Adrenal gland (tissue), 12 donors: Measurements from ENCODE around the gene PRKCI. TPM values are rescaled to one million over a fixed set of nuclear protein-coding genes. Genes with fewer than 3 reads are reported as not detected.
A peak's percentile ranks its signal among the peaks of the same experiment; 100 is the strongest.

ENCODE experiments used
- DNase-seq, 7 donors: peaks; one replicate each; pipeline ENCODE4 v3.0.0-alpha.2; 2019 to 2020
- H3K27ac ChIP-seq, 5 donors: fragments of 200-600 bp; sonication (generic) in 4 of 5; 1 replicate in 3 of 5; 2 replicates in 2 of 5; pipeline versions ENCODE4 v1.5.1 to v1.8.0; 2016 to 2020; ENCODE audit warnings: mild to moderate bottlenecking in 1 of 5
- H3K27me3 ChIP-seq: fragments of 200-600 bp; 2 replicates; pipeline ENCODE4 v1.8.0; 2021
- H3K36me3 ChIP-seq, 2 donors: fragments of 200-600 bp; replicated peaks in 1 of 2; 1 replicate in 1 of 2; 2 replicates in 1 of 2; pipeline versions ENCODE4 v1.5.1 to v1.8.0; 2018 to 2022
- H3K4me1 ChIP-seq, 2 donors: fragments of 200-600 bp; replicated peaks in 1 of 2; 1 replicate in 1 of 2; 2 replicates in 1 of 2; pipeline versions ENCODE4 v1.5.1 to v1.8.0; 2018 to 2021
- H3K4me3 ChIP-seq, 4 donors: fragments of 200-600 bp; sonication (generic) in 3 of 4; one replicate each; pipeline ENCODE4 v1.5.1; 2016 to 2018
- H3K9me3 ChIP-seq, 3 donors: fragments of 200-600 bp; sonication (generic) in 1 of 3; replicated peaks in 1 of 3; 1 replicate in 2 of 3; 2 replicates in 1 of 3; pipeline versions ENCODE4 v1.5.1 to v1.8.0; 2016 to 2021
- POLR2A ChIP-seq, 2 donors: fragments of 450-650 bp; IDR thresholded peaks; one replicate each; pipeline ENCODE4 v1.6.1; 2017; ENCODE audit warnings: antibody characterized with exemption in 2 of 2, mild to moderate bottlenecking in 2 of 2, moderate library complexity in 1 of 2
- WGBS, 4 donors: extraction: QIAGEN DNeasy Blood & Tissue Kit in 2 of 4; methylation state at CpG; one replicate each; pipeline versions ENCODE4 v1.1.5 to v1.1.7; 2013 to 2017; 5-methylcytosine and 5-hydroxymethylcytosine counted together
- intact Hi-C, 2 donors: fragments of 100-400 bp; cut with DNase I; formaldehyde crosslinking; loops; one replicate each; pipeline versions ENCODE4 v1.14.1 to v1.15.0; 2022 to 2023
- polyA plus RNA-seq, 3 donors: library from polyadenylated mRNA; stranded (reverse); fragments of 200-250 nt in 2 of 3; fragments of 350-450 nt in 1 of 3; fragmentation: Illumina TruSeq in 1 of 3; extraction: RNeasy Lipid Tissue Mini Kit (QIAGEN cat#74804) in 1 of 3; gene quantifications; one replicate each; pipeline ENCODE4 v1.2.3, GENCODE V29; 2013 to 2014
- total RNA-seq, 9 donors: library from RNA; depleted of rRNA in 4 of 9; stranded (reverse); fragments of >200 nt in 4 of 9; fragments of 120-200 nt in 1 of 9; fragmentation: NEBNext Ultra II Directional in 1 of 9; extraction: Animal tissue kit (Norgen Biotek cat#: 25700) in 1 of 9; gene quantifications; one replicate each; pipeline versions ENCODE4 v1.1.0 to v1.2.4, GENCODE V29; 2013 to 2023
- TF ChIP-seq, protein P1 (sequence below), 6 experiments: fragments of 450-650 bp in 4 of 6; fragments of 200-600 bp in 2 of 6; sonication (generic) in 1 of 6; IDR thresholded peaks; 1 replicate in 5 of 6; 2 replicates in 1 of 6; pipeline versions ENCODE4 v1.5.1 to v1.8.0; 2016 to 2021; ENCODE audit warnings: antibody characterized with exemption in 6 of 6, mild to moderate bottlenecking in 2 of 6, moderate library complexity in 1 of 6
- donor health status: healthy with polysubstance abuse.
- donor health status: Bipolar disorder and iron deficiency.
- donor health status: DM: yes; HTN: yes; CAD: no.
- donor health status: DM: no; HTN: no; CAD: no.
- donor health status: DM: no; HTN: no; CAD: no.
- donor health status: DM: yes; HTN: yes; CAD: no.

Gene PRKCI
- total and polyA plus RNA-seq, 12 donors = 4.8 to 29.2 (median 14.1) TPM

DNA sequence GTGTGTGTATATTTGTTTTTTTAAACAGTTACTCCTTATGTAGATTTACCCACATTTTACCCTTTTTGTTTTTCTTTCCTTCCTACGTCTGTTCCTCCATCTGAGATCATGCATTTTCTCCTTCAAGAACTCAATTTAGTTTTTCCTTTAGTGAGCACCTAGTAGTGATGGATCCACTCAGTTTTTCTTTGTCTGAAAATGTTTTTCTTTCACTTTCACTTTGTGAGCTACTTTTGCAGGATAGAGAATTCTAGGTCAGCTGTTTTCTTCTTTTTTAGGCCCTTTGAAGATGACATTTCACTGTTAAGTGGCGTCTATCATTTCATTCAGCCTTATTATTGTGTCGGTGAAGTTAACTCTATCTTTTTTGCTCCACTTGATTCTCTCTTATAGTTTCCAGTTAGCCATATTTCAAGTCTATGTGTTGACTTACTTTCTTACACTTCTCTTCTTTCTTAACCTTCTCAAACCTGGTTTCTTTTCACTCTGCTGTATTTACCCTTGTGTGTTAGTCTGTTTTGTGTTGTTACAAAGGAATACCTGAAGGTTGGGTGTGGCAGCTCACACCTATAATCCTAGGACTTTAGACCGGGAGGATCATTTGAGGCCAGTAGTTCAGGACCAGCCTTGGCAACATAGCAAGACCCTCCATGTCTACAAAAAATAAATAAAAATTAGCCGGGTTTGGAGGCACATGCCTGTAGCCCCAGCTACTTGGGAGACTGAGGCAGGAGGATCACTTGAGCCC is 55.8 kb downstream of the PRKCI start:
- intact Hi-C loops = no loop called here
- 77 to 82% (median 78%) methylated on average over 5 of the region's 5 CpGs for WGBS, 4 donors

DNA sequence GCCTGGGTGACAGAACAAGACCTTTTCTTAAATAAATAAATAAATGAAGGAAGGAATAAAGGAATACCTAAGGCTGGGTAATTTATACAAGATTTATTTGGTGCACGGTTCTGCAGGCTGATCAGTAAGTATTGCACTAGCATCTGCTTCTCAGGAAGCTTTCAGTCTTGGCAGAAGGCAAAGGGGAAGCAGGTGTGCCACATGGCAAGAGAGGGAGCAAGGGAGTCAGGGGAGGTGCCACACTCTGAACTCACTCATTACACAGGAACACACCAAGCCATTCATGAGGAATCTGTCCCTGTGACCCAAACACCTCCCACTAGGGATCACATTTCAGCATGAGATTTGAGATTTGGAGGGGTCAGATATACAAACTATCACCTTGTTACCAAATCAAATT is 56.4 kb downstream of the PRKCI start:
- no peaks in the 10 kb centered on the region for H3K9me3 ChIP-seq
- 72 to 82% (median 81%) methylated on average over 1 of the region's 1 CpG for WGBS, 4 donors
- TF ChIP-seq, protein P1, sequence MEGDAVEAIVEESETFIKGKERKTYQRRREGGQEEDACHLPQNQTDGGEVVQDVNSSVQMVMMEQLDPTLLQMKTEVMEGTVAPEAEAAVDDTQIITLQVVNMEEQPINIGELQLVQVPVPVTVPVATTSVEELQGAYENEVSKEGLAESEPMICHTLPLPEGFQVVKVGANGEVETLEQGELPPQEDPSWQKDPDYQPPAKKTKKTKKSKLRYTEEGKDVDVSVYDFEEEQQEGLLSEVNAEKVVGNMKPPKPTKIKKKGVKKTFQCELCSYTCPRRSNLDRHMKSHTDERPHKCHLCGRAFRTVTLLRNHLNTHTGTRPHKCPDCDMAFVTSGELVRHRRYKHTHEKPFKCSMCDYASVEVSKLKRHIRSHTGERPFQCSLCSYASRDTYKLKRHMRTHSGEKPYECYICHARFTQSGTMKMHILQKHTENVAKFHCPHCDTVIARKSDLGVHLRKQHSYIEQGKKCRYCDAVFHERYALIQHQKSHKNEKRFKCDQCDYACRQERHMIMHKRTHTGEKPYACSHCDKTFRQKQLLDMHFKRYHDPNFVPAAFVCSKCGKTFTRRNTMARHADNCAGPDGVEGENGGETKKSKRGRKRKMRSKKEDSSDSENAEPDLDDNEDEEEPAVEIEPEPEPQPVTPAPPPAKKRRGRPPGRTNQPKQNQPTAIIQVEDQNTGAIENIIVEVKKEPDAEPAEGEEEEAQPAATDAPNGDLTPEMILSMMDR (IDR thresholded peaks at IDR 0.05) = no peak
- no peak for TF ChIP-seq POLR2A (IDR thresholded peaks at IDR 0.05)
- H3K27ac ChIP-seq = no peak overlapping the region
- H3K27me3 ChIP-seq = no peaks in the 10 kb centered on the region
- no peak overlapping the region for H3K4me3 ChIP-seq
- intact Hi-C loops = no loop called here
- no peak for DNase-seq
- H3K36me3 ChIP-seq = no peaks in the 10 kb centered on the region
- H3K4me1 ChIP-seq = no peaks in the 10 kb centered on the region

More for the DNA sequence above, 55.8 kb downstream of the PRKCI start:
- peak overlapping the region in 1 of 4 donors; percentile 24 for H3K4me3 ChIP-seq
- TF ChIP-seq, protein P1 (IDR thresholded peaks at IDR 0.05) = no peak
- no peak for TF ChIP-seq POLR2A (IDR thresholded peaks at IDR 0.05)
- no peak for DNase-seq
- H3K36me3 ChIP-seq = no peaks in the 10 kb centered on the region
- no peaks in the 10 kb centered on the region for H3K9me3 ChIP-seq
- H3K27me3 ChIP-seq = no peaks in the 10 kb centered on the region
- H3K4me1 ChIP-seq = no peaks in the 10 kb centered on the region
- no peak overlapping the region for H3K27ac ChIP-seq

DNA sequence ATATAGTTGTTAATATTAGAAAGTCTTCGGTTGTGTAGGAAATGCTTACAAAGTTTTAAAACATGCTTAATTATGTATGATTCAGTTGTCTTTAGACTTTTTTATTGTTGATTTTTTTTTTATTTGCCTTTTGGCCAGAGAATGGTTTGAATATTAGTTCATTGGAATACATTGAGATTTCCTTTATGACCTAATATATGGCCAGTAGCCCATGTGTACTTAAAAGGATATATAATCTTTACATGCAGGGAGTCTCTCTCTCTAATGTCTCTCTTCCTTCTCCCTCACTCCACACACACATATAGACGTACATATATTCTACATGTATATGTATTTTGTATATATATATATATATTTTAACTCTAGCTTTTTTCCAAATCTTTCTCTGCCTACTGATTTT is 68.0 kb downstream of the PRKCI start:
- 90 to 95% (median 92%) methylated on average over 2 of the region's 2 CpGs for WGBS, 4 donors
- Histone ChIP-seq H3K4me1 (no peaks in the 10 kb centered on the region), H3K27ac (no peak overlapping the region), H3K36me3 (peaks cover 0 to 16% of the 10 kb centered on the region in 2 donors), H3K9me3 (no peaks in the 10 kb centered on the region), H3K4me3 (no peak overlapping the region), H3K27me3 (no peaks in the 10 kb centered on the region)
- DNase-seq = no peak
- intact Hi-C loops = no loop called here
- TF ChIP-seq POLR2A (IDR thresholded peaks at IDR 0.05) = no peak
- TF ChIP-seq, protein P1 (IDR thresholded peaks at IDR 0.05) = no peak

DNA sequence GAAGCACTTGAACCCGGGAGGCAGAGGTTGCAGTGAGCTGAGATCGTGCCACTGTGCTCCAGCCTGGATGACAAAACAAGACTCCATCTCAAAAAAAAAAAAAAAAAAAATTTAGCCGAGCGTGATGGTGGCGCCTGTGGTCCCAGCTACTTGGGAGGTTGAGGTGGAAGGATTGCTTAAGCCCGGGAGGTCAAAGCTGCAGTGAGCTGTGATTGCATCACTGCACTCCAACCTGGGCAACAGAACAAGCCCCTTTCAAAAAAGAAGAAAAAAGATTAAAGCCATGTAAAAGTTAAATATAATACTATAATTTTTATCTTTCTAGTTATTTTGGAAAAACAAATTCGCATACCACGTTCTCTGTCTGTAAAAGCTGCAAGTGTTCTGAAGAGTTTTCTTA is 73.4 kb downstream of the PRKCI start:
- Histone ChIP-seq H3K9me3 (peaks cover 0 to 6% (median 0%) of the 10 kb centered on the region in 3 donors), H3K36me3 (peaks cover 0 to 12% of the 10 kb centered on the region in 2 donors), H3K4me3 (no peak overlapping the region), H3K27me3 (no peaks in the 10 kb centered on the region), H3K27ac (no peak overlapping the region), H3K4me1 (no peaks in the 10 kb centered on the region)
- WGBS, 4 donors = 90 to 96% (median 96%) methylated on average over 8 of the region's 8 CpGs
- no peak for DNase-seq
- intact Hi-C loops = no loop called here
- TF ChIP-seq POLR2A (IDR thresholded peaks at IDR 0.05) = no peak
- TF ChIP-seq, protein P1 (IDR thresholded peaks at IDR 0.05) = no peak
